ENCODE results near the gene SEZ6L2.
"Not testable (repeated sequence)": the region's sequence is repeated elsewhere in the genome, so short reads cannot be mapped to it uniquely, and the experiment has no call there.

DNA sequence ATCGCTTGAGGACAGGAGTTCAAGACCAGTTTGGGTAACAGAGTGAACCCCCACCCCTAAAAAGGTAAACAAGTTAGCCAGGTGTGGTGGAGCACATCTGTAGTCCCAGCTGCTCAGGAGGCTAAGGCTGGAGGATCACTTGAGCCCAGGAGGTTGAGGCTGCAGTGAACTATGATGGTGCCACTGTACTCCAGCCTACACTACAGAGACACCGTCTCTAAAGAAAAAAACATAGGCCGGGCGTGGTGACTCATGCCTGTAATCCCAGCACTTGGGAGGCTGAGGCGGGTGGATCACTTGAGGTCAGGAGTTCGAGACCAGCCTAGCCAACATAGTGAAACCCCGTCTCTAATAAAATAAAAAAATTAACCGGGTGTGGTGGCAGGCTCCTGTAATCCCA is 30.3 kb downstream of the SEZ6L2 start:
- TF ChIP-seq CTCF, POLR2A (IDR thresholded peaks at IDR 0.05): not testable (repeated sequence)
